HepG2 (cell line): ENCODE data around the gene RPS6KB2. TPM values are rescaled to one million over a fixed set of nuclear protein-coding genes. Genes with fewer than 3 reads are reported as not detected.
A peak's percentile ranks its signal among the peaks of the same experiment; 100 is the strongest.

ENCODE experiments used
- ARNT ChIP-seq: fragments of 450-650 bp; IDR thresholded peaks from 2 replicates; pipeline ENCODE4 v1.6.1; 2017
- BCL6 ChIP-seq: IDR thresholded peaks from 2 replicates; pipeline ENCODE4 v1.6.1; 2016; ENCODE audit warnings: missing genetic modification reagents, missing compliant biosample characterization
- CREBL2 ChIP-seq: sonication (generic); formaldehyde crosslinking; IDR thresholded peaks from 2 replicates; pipeline ENCODE4 v1.8.1; 2023; ENCODE audit warnings: missing genetic modification reagents, mild to moderate bottlenecking, borderline replicate concordance
- EED ChIP-seq: sonication (generic); formaldehyde crosslinking; IDR thresholded peaks from 2 replicates; pipeline ENCODE4 v1.5.0; 2020; ENCODE audit warnings: mild to moderate bottlenecking, missing genetic modification reagents
- ELF1 ChIP-seq: sonication (generic); formaldehyde crosslinking; IDR thresholded peaks from 2 replicates; pipeline ENCODE4 v1.4.0; 2020; ENCODE audit warnings: missing genetic modification reagents
- FOXM1 ChIP-seq: sonication (generic); formaldehyde crosslinking; IDR thresholded peaks from 2 replicates; pipeline ENCODE4 v1.5.0; 2020; ENCODE audit warnings: missing genetic modification reagents
- PRMT3 ChIP-seq: sonication (generic); formaldehyde crosslinking; IDR thresholded peaks from 2 replicates; pipeline ENCODE4 v1.8.1; 2022; ENCODE audit warnings: low read depth, mild to moderate bottlenecking, moderate library complexity, missing genetic modification reagents, borderline replicate concordance
- TBX2 ChIP-seq: sonication (generic); formaldehyde crosslinking; IDR thresholded peaks from 2 replicates; pipeline ENCODE4 v1.5.0; 2020; ENCODE audit warnings: missing genetic modification reagents, mild to moderate bottlenecking, borderline replicate concordance
- ZBTB42 ChIP-seq: sonication (generic); formaldehyde crosslinking; IDR thresholded peaks from 2 replicates; pipeline ENCODE4 v1.5.0; 2020; ENCODE audit warnings: mild to moderate bottlenecking, missing genetic modification reagents
- ZNF296 ChIP-seq: sonication (generic); formaldehyde crosslinking; conservative IDR thresholded peaks from 2 replicates; pipeline ENCODE4 v1.5.0; 2020; ENCODE audit warnings: mild to moderate bottlenecking, missing genetic modification reagents
- ZNF441 ChIP-seq: sonication (generic); formaldehyde crosslinking; IDR thresholded peaks from 2 replicates; pipeline ENCODE4 v1.7.0; 2021; ENCODE audit warnings: missing genetic modification reagents, borderline replicate concordance
- ZNF761 ChIP-seq: sonication (generic); formaldehyde crosslinking; conservative IDR thresholded peaks from 2 replicates; pipeline ENCODE4 v1.4.0; 2020; ENCODE audit warnings: mild to moderate bottlenecking, missing genetic modification reagents
- ZSCAN31 ChIP-seq: sonication (generic); formaldehyde crosslinking; IDR thresholded peaks from 2 replicates; pipeline ENCODE4 v1.5.0; 2020; ENCODE audit warnings: low read depth, mild to moderate bottlenecking, missing genetic modification reagents
- polyA plus RNA-seq, 8 experiments: library from polyadenylated mRNA; depleted of rRNA in 3 of 8; stranded (reverse) in 7 of 8; unstranded in 1 of 8; fragments of >200 nt; fragmentation: Illumina TruSeq in 4 of 8; extraction: Trizol in 4 of 8; gene quantifications; 2 replicates each; pipeline versions ENCODE4 v1.2.1 to v1.2.3, GENCODE V29; 2011 to 2016; ENCODE audit warnings: low read depth in 4 of 8, missing spikeins in 1 of 8, mixed read lengths in 1 of 8; ENCODE audit not compliant: insufficient read depth in 1 of 8
- total RNA-seq, 5 experiments: library from RNA; depleted of rRNA; stranded (reverse); fragments of >200 nt; fragmentation: Illumina TruSeq; extraction: Trizol; gene quantifications; 2 replicates each; pipeline ENCODE4 v1.2.3, GENCODE V29; 2016; ENCODE audit warnings: low read depth in 1 of 5
- TF ChIP-seq, protein P1 (sequence below): IDR thresholded peaks from 2 replicates; pipeline ENCODE4 v1.6.1; 2016; ENCODE audit warnings: low read depth
- TF ChIP-seq, protein P2 (sequence below): sonication (generic); formaldehyde crosslinking; conservative IDR thresholded peaks from 2 replicates; pipeline ENCODE4 v1.4.0; 2020; ENCODE audit warnings: mild to moderate bottlenecking, missing genetic modification reagents, moderate library complexity

Gene RPS6KB2
- total and polyA plus RNA-seq, 2 of the 13 experiments (the other 11 are each of a cell fraction or from before 2014, with no cell fraction given), result 52.9 to 54.8 TPM

GRCh38 chr11:67469508-67469811, 41.2 kb downstream of the RPS6KB2 start (continued):
- TF ChIP-seq, protein P1, sequence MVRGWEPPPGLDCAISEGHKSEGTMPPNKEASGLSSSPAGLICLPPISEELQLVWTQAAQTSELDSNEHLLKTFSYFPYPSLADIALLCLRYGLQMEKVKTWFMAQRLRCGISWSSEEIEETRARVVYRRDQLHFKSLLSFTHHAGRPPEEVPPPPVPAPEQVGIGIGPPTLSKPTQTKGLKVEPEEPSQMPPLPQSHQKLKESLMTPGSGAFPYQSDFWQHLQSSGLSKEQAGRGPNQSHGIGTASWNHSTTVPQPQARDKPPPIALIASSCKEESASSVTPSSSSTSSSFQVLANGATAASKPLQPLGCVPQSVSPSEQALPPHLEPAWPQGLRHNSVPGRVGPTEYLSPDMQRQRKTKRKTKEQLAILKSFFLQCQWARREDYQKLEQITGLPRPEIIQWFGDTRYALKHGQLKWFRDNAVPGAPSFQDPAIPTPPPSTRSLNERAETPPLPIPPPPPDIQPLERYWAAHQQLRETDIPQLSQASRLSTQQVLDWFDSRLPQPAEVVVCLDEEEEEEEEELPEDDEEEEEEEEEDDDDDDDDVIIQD (CRISPR knock-in tag), result 0 out of 2 replicates have a peak, but pooled peaks have one; percentile 3
- 0 out of 2 replicates have a peak, but pooled peaks have one; percentile 47 for TF ChIP-seq TBX2 (CRISPR knock-in tag)
- TF ChIP-seq EED (CRISPR knock-in tag), result 0 out of 2 replicates have a peak, but pooled peaks have one; percentile 40
- no peak for TF ChIP-seq ZNF441 (CRISPR knock-in tag)
- TF ChIP-seq ZNF296, result no peak
- TF ChIP-seq ZNF761, result 0 out of 2 replicates have a peak, but pooled peaks have one; percentile 12
- TF ChIP-seq ARNT, result no peak
- TF ChIP-seq CREBL2 (CRISPR knock-in tag), result no peak
- 0 out of 2 replicates have a peak, but pooled peaks have one; percentile 64 for TF ChIP-seq ZBTB42
- TF ChIP-seq, protein P2, sequence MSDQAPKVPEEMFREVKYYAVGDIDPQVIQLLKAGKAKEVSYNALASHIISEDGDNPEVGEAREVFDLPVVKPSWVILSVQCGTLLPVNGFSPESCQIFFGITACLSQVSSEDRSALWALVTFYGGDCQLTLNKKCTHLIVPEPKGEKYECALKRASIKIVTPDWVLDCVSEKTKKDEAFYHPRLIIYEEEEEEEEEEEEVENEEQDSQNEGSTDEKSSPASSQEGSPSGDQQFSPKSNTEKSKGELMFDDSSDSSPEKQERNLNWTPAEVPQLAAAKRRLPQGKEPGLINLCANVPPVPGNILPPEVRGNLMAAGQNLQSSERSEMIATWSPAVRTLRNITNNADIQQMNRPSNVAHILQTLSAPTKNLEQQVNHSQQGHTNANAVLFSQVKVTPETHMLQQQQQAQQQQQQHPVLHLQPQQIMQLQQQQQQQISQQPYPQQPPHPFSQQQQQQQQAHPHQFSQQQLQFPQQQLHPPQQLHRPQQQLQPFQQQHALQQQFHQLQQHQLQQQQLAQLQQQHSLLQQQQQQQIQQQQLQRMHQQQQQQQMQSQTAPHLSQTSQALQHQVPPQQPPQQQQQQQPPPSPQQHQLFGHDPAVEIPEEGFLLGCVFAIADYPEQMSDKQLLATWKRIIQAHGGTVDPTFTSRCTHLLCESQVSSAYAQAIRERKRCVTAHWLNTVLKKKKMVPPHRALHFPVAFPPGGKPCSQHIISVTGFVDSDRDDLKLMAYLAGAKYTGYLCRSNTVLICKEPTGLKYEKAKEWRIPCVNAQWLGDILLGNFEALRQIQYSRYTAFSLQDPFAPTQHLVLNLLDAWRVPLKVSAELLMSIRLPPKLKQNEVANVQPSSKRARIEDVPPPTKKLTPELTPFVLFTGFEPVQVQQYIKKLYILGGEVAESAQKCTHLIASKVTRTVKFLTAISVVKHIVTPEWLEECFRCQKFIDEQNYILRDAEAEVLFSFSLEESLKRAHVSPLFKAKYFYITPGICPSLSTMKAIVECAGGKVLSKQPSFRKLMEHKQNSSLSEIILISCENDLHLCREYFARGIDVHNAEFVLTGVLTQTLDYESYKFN, result peak; percentile 4; the same call in 1 of the 2 replicates
- TF ChIP-seq FOXM1 (CRISPR knock-in tag), result no peak
- TF ChIP-seq ELF1 (CRISPR knock-in tag), result peak; percentile 8; the same call in 1 of the 2 replicates
- TF ChIP-seq BCL6 (CRISPR knock-in tag), result 0 out of 2 replicates have a peak, but pooled peaks have one; percentile 6
- TF ChIP-seq PRMT3 (CRISPR knock-in tag), result no peak
- 0 out of 2 replicates have a peak, but pooled peaks have one; percentile 44 for TF ChIP-seq ZSCAN31 (CRISPR knock-in tag)
